Measurements from ENCODE around the gene CYP4A22.
"Not testable (repeated sequence)": the region's sequence is repeated elsewhere in the genome, so short reads cannot be mapped to it uniquely, and the experiment has no call there.

CYP4A22 gene

GRCh38 chr1:47157957-47158356 is 20.7 kb downstream of the CYP4A22 start:
- not testable (repeated sequence) for DNase-seq (ENCODE audit: low read depth)

- no peak for DNase-seq (ENCODE audit: low read depth)
Measured at GRCh38 chr1:47160716-47161115, 23.5 kb downstream of the CYP4A22 start.

- no peak for DNase-seq (ENCODE audit: low read depth)
Measured at GRCh38 chr1:47161298-47162040, 24.2 kb downstream of the CYP4A22 start.

- DNase-seq (ENCODE audit: low read depth): no peak
Measured at GRCh38 chr1:47164552-47164951, 27.3 kb downstream of the CYP4A22 start.

- DNase-seq (ENCODE audit: low read depth): no peak
Measured at GRCh38 chr1:47172782-47173181, 35.5 kb downstream of the CYP4A22 start.

- no peak for DNase-seq (ENCODE audit: low read depth)
Measured at GRCh38 chr1:47174656-47175020, 37.4 kb downstream of the CYP4A22 start.

- DNase-seq (ENCODE audit: low read depth): no peak
Measured at GRCh38 chr1:47175227-47175934, 38.1 kb downstream of the CYP4A22 start.

GRCh38 chr1:47178020-47178419 is 40.8 kb downstream of the CYP4A22 start:
- no peak for DNase-seq (ENCODE audit: low read depth)

- no peak for DNase-seq (ENCODE audit: low read depth)
Measured at GRCh38 chr1:47178654-47179016, 41.4 kb downstream of the CYP4A22 start.

- DNase-seq (ENCODE audit: low read depth): peak; percentile 46
Measured at GRCh38 chr1:47179017-47179987, 42.1 kb downstream of the CYP4A22 start.

- DNase-seq (ENCODE audit: low read depth): no peak
Measured at GRCh38 chr1:47179988-47180563, 42.8 kb downstream of the CYP4A22 start.

- DNase-seq (ENCODE audit: low read depth): no peak
Measured at GRCh38 chr1:47180603-47181094, 43.4 kb downstream of the CYP4A22 start.

GRCh38 chr1:47181095-47181954 is 44.1 kb downstream of the CYP4A22 start:
- DNase-seq (ENCODE audit: low read depth): no peak

GRCh38 chr1:47181955-47182675 is 44.9 kb downstream of the CYP4A22 start:
- DNase-seq (ENCODE audit: low read depth): no peak

GRCh38 chr1:47182676-47183235 is 45.5 kb downstream of the CYP4A22 start:
- no peak for DNase-seq (ENCODE audit: low read depth)

- no peak for DNase-seq (ENCODE audit: low read depth)
Measured at GRCh38 chr1:47183308-47184089, 46.3 kb downstream of the CYP4A22 start.

- no peak for DNase-seq (ENCODE audit: low read depth)
Measured at GRCh38 chr1:47184090-47184821, 47.0 kb downstream of the CYP4A22 start.

All from stimulated activated CD4-positive, alpha-beta T cell treated with anti-CD3 and anti-CD28 coated beads, Interleukin-2, amount 100 ng/mL, for 4 hours (primary cell).